CD1c-positive myeloid dendritic cell (primary cell): ENCODE results near the gene CSMD2.

Experiments
- DNase-seq: peaks from one replicate; pipeline ENCODE4 v3.0.0-alpha.2; 2016; ENCODE audit errors: extremely low spot score

CSMD2 gene

GRCh38 chr1:33902486-33903209, 262.4 kb downstream of the CSMD2 start:
- DNase-seq: no peak

GRCh38 chr1:33899746-33900145, 265.3 kb downstream of the CSMD2 start:
- no peak for DNase-seq

DNA sequence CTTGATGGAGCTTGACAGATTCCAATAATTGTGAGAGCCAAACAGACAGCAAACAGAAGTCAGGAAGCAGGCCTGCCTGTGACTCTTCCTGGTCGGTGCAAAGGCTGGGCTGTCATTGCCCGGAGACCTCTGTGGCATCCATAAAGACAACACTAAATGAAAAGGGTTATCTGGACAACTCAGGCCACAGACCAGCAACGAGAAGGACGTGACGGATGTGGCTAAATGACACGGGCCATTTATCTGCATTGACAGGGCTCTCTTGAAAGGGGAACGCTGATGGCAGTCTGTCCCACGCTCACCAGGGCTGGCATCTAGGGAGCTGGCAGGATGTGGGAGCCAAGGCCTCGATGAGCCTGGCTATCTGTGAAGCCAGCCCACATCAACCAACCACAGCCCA, 266.1 kb downstream of the CSMD2 start:
- DNase-seq: no peak

GRCh38 chr1:33898406-33898805, 266.6 kb downstream of the CSMD2 start:
- no peak for DNase-seq

- no peak for DNase-seq
These were observed 267.8 kb downstream of the CSMD2 start for GRCh38 chr1:33897092-33897725.

DNA sequence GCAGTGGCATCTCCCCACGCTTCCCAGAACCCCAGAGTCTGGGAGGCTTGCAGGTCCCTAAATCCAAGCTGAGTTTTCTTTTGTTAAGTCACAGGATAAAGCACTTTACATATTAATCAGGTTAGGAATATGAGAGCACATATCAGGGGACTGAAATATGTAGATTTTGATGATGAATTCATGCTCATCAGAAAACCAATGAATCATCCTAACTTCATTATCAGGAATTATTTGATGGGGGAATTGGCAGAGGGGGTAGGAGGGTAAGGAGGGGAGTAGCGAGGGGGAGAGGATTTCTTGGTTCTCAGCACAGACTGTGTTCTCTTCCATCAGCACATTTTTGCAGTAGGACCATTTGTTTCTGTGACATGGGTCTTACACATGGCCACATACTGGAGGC, 269.1 kb downstream of the CSMD2 start:
- no peak for DNase-seq

- DNase-seq: no peak
These were observed 269.6 kb downstream of the CSMD2 start for GRCh38 chr1:33895396-33895795.

DNA sequence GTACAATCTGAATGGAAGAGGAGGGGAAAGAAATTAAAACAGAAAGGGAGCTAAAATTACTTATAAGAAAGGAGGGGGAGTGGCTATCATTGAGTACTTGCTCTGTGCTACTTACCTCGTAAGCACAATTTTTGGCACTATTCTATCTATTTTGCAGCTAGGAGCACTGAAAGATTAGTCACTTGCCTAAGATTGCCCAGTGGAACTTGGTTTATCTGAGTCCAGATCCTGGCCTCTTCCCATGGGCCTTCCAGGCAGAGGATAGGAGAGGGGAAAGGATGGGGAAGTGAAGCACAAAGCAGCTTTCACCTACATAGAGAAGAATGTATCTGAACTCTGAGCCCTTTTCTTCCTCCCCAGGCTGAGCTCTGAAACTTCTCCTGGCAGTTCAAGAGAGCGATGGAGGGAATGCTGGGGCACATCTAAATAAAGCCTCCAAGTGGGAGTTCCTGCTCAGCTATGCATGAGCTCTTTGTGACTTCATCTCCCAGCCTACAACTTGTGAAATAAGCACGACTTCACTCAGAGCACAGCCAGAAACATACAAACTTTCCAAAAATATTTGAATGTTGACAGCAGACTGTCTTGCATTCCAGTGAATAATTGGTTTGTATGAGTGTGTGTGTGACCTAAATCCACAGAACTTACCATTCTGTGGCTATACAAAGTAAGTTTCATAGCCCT, 271.7 kb downstream of the CSMD2 start:
- no peak for DNase-seq

- DNase-seq: no peak
These were observed 278.5 kb downstream of the CSMD2 start for GRCh38 chr1:33886496-33886895.

GRCh38 chr1:33880305-33880704, 284.7 kb downstream of the CSMD2 start:
- DNase-seq: no peak

GRCh38 chr1:33878392-33878791, 286.6 kb downstream of the CSMD2 start:
- no peak for DNase-seq

DNA sequence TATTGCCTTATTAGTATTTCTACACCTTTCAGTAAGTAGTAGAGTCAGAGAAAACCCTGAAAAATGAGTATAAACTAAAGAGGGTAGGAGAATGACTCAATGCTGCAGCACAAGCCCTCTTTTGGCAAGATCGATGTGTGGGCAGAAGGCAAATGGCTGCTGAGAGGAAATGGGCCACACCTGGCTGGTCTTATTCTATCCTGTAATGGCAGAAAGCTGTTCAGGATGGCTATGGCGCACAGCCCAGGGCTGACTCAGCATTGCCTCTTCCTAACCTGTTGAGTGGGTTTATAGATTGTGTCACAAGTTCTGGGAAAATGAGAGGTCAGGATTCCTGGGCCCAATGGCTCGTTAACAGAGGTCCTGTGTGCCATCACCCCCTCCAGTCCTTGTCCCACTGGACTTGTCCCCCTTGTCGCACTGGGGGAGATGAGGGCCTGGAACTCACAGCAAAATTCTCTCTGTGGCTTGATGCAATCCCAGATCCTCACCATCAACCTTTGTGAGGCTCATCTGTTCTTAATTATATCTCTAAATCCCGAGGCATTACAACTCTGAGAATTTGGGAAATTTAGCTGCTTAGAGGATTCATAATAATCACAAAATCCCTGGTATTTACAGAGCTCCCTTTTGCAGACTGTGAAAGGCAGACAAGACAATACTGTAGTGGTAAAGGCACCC, 287.9 kb downstream of the CSMD2 start:
- DNase-seq: no peak

GRCh38 chr1:33875862-33876261, 289.2 kb downstream of the CSMD2 start:
- no peak for DNase-seq

DNA sequence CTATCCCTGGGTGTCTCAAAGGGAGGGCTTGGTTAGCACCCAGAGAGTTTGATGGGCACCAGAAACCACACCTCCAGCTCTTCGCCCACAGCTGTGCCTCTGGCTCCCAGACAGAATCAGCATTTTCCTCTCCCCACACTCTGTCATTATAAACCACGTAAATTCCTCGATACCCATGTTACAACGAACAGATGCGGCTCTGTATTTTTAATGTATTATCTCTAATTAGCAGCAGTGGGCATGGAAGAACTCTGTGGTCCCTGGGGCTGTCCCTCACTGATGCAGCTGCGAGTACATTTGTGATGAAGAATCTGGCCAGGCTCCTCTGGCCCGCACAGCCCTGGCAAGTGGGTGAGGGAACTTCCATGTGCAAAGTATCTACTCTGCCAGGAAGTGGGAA, 290.4 kb downstream of the CSMD2 start:
- DNase-seq: no peak

GRCh38 chr1:33872683-33873082, 292.3 kb downstream of the CSMD2 start:
- no peak for DNase-seq

DNA sequence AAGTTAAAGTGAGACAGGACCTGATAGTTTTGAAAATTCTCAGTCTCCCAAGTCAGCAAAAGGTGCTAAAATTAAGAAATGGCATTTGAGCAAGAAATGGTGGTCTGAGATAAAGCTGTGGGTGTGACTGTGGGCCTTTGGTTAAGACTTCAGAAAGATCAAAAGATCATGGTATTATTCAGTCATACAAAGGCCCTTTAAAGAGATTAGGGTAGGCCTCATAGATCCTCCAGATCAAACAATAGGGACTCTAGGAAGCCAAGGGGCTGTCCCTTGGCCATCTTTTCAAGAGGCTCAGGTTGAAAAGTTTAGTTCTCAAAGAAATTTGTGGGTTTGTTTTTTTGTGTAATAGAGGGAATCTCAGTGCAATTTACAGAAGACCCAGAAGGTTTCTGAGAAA, 292.8 kb downstream of the CSMD2 start:
- no peak for DNase-seq

DNA sequence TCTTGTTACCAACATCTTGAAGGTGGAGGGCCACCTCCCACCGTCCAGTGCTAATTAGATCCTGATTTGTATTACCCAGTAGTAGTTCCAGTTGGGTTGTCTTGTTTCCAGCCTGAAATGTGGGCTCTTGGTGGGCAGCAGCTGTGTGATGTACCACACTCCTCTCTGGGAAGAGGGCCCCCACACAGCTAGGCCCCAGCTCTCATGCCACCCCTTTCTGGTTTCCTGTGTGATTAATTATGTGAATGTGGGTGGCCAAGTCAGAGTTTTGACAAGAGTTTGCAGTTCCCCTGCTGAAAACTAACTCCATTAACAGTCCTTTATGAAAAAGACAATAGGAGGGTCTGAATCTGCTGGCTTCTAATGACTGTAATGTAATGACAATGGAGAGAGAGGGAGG, 297.3 kb downstream of the CSMD2 start:
- no peak for DNase-seq

DNA sequence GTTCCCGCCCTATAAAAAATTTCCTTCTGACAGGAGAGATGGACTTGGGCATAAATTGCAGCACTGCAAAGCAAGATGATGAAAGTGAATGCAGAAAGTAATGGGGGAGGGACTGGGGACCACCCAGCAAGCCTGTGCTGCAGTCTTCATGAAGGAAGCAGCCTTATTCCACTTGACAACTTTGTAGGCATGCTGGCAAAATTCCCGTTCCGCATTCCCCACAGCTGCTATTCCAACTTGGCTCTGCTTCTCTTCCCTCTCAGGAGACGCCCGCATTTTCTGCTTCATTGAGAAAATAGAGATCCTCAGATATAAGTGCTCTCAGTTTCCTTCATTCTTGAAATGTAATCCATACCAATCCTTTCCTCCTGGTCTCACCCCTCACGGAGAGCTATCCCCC, 298.7 kb downstream of the CSMD2 start:
- DNase-seq: no peak

DNA sequence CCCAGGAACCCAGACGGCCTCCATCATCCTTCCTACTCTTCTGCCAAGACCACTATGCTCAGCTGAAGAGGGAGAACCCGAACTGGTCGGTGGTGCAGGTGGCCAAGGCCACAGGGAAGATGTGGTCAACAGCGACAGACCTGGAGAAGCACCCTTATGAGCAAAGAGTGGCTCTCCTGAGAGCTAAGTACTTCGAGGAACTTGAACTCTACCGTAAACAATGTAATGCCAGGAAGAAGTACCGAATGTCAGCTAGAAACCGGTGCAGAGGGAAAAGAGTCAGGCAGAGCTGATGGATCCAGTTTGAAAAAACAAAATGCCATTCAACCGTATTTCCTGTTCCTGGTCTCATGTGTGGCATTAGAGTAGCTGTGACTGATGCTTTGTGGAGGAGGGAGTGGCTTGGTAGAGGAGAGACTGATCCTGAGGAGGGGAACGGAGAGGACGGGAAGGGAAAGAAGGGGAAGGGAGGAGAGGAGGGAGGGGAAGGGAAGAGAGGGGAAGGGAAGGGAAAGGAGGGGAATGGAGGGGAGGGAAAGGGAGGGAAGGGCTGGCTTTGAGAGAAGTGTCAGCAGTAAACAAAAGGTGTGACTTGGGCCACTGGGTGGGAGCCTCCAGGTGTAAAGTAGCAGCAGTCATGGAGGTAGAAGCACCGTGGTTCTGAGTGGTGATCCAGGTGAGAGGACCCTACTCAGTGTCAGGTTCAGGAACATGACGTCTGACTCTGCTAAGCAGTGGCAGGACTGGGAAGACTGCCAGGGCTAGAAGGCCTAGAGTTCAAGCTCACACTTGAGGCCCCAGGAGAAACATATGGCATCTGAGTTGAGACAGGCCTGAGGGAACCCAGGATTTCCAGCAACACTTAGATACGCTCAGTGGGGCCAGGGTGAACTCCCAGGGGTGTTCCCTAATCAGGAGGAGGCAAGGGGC, 300.3 kb downstream of the CSMD2 start:
- no peak for DNase-seq

- no peak for DNase-seq
These were observed 301.3 kb downstream of the CSMD2 start, which contains the start of gene HMGB4 for GRCh38 chr1:33863779-33864178. Gene HMGB4 (plus strand): TSS chr1:33864079. CDS start chr1:33864192, 113 bp downstream.

GRCh38 chr1:33860671-33861070, 304.4 kb downstream of the CSMD2 start:
- DNase-seq: no peak
